DMS79 (cell line): ENCODE measurements around the gene TUBAL3.

Source experiments
- DNase-seq: peaks from one replicate; lab custom pipeline; 2025; lab: John Stamatoyannopoulos, UW

Gene TUBAL3

GRCh38 chr10:5404208-5405041 lies at the start of gene TUBAL3:
TSS of gene TUBAL3 (minus strand) at chr10:5404828. CDS start at chr10:5404792, 36 bp downstream.
- DNase-seq, result no peak

DNA sequence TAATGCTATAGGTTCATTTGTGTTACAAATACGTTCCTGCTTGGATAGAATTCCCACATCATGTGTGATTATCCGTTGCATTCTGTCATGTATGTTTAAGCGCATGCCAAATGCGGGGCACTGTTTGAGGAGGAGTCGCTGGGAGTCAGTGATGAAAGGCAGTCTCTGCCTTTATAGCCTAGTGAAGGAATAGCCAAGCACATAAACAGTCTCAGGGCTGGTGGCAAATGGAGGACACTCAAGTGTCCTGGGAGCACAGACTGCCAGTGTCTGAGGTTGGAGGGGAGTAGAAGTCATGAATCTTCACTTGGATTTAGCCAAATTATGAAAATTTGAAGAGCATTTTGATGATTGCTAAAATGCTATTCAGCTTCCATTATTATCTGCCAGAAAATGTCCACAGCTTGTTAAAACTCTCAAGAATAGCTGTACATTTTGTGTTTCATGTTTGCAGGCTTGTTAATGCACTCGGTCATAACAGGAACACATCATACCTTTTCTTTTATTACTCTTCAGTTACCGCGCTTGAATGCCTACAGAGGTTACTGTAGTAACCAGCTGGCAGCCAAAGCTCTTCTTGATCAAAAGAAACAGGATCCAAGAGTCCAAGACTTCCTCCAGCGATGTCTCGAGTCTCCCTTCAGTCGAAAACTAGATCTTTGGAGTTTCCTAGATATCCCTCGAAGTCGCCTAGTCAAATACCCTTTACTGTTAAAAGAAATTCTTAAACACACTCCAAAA lies 49.3 kb upstream of the TUBAL3 start:
- DNase-seq, result peak; percentile 82

- DNase-seq, result no peak
Observed at GRCh38 chr10:5450605-5451384, 46.2 kb upstream of the TUBAL3 start.

GRCh38 chr10:5449823-5450222 lies 45.2 kb upstream of the TUBAL3 start:
- DNase-seq, result no peak

- no peak for DNase-seq
Observed at GRCh38 chr10:5449227-5449626, 44.6 kb upstream of the TUBAL3 start.

DNA sequence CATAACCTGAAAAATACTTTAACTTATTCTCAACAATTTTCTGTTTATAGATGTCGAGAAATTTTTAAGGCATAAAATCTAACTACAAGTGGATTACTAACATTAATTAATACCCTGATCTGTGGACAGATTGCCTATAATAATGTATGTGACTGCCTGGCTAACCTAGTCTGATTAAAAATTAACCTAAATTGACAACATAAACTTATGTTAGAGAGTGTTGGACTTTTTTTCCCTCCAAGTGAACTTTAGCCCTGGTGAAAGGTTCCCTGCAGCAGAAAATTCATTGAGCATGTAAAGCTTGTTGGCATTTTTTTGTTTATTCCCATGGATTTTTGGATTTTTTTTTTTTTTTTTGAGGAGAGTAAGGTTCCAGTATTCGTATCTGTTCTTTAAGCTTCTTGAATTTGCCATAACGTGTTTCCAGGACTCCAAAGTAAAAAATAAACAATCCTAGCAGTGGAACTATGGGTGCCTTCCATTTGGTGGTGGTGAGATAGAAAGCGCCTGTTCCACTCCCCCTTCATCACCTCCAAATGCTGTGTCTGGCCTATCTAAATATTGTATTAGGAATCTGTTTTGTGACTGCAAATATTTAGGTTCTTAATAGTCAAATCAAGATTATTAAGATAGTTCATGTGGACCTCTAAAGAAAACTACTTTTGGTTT lies 43.8 kb upstream of the TUBAL3 start:
- DNase-seq, result no peak

GRCh38 chr10:5447611-5448071 lies 43.0 kb upstream of the TUBAL3 start:
- no peak for DNase-seq

DNA sequence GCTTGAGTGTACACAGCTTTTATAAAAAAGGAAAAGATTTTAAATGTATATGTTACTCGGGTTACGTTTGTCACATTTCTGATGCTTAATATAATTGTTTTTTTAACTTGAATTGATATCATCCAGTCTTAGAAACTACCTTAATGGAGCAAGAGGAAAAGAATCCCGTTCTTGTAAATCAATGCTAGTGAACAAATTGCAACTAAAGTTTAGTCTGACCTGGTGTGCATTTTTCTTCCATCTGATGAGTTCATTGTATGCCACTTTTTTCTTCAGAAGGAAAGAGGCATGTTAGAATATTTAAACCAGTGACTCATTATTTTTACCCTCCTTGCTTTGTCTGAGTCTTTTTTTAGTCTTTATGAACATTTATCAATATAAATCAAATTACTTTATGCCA lies 42.4 kb upstream of the TUBAL3 start:
- no peak for DNase-seq

GRCh38 chr10:5446390-5446926 lies 41.8 kb upstream of the TUBAL3 start:
- DNase-seq, result peak; percentile 60

- DNase-seq, result peak; percentile 22
Observed at GRCh38 chr10:5445006-5445405, 40.4 kb upstream of the TUBAL3 start.

DNA sequence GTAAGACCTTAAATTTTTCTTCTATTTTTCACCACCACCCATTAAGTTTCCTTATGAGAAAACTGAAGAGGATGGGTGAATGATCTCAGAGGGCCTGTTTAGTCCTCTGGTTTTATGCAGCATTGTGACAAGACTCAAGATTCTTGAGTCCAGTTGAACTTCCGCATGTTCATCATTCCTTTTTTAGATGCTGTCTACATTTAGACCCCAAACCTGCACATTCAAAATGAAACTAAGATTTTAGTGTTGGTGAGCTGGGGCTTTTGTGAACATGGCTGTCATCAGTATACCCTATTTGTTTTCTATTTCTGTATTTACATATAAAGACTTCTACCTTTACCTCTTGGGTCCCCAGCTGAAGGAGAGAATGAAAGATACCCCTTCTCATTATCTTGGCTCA lies 38.8 kb upstream of the TUBAL3 start:
- DNase-seq, result no peak

- no peak for DNase-seq
Observed at GRCh38 chr10:5442990-5443370, 38.4 kb upstream of the TUBAL3 start.

GRCh38 chr10:5442065-5442989 lies 37.7 kb upstream of the TUBAL3 start:
- no peak for DNase-seq

GRCh38 chr10:5441106-5441505 lies 36.5 kb upstream of the TUBAL3 start:
- DNase-seq, result no peak

- DNase-seq, result no peak
Observed at GRCh38 chr10:5440206-5440605, 35.6 kb upstream of the TUBAL3 start.

DNA sequence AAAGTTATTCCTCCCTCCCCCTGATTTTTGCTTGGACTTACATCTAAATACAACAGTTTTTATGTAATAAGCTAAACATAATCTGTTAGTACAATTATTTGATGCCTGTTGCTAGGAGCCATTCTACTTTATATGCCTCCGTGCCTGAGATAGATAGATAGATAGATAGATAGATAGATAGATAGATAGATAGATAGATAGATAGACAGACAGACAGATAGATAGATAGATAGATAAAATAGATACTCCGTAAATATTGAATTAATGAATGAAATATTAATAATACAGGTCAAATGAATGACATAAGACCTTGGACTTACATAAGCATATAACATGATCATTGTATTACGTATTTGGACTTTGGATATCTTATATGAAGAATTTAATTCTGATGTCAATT lies 30.7 kb upstream of the TUBAL3 start:
- DNase-seq, result no peak

- no peak for DNase-seq
Observed at GRCh38 chr10:5434017-5434753, 29.6 kb upstream of the TUBAL3 start.

- no peak for DNase-seq
Observed at GRCh38 chr10:5433182-5433581, 28.6 kb upstream of the TUBAL3 start.

GRCh38 chr10:5428133-5428532 lies 23.5 kb upstream of the TUBAL3 start:
- DNase-seq, result no peak

DNA sequence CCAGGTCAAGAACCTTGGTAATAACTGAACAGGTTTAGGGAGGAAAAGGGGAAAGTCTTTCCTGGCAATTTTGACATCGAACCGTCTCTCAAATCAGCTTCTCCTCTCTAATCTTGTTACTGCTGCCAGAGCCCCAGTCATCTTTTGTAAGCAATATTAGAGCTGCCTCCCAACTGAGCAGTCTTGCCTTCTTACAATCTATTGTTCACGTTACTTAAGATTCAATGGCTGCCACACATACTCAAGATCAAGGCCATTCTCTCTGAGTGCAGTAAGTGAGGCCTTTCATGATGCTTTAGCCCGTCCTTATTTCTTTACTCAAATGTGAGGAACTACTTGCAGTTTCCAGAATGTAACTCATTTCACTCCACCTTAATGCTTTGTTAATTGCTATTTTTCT lies 20.1 kb upstream of the TUBAL3 start:
- DNase-seq, result no peak
